Measurements from ENCODE around the gene MPP1. TPM values are rescaled to one million over a fixed set of nuclear protein-coding genes. Genes with fewer than 3 reads are reported as not detected.

MPP1 gene
- total and polyA plus RNA-seq, 9 of the 15 experiments (the other 6 are each of a cell fraction or from before 2014, with no cell fraction given), result 227 to 395 (median 283) TPM

GRCh38 chrX:154751669-154752271 lies 53.5 kb downstream of the MPP1 start (continued):
- TF ChIP-seq CREM (IDR thresholded peaks at IDR 0.05; ENCODE audit: low read depth) (peak; percentile 79), RFX1 (IDR thresholded peaks at IDR 0.05) (no peak), ZNF224 (CRISPR knock-in tag; IDR thresholded peaks at IDR 0.05) (no peak), ATF1 (CRISPR knock-in tag; IDR thresholded peaks at IDR 0.05) (no peak), ATF1 (tag; IDR thresholded peaks at IDR 0.05) (peak; percentile 76), CBX3 (IDR thresholded peaks at IDR 0.05; ENCODE audit: borderline replicate concordance in 1 of 2, low read length in 2 of 2) (no peak), ZNF140 (CRISPR knock-in tag; IDR thresholded peaks at IDR 0.05) (no peak), HNRNPUL1 (IDR thresholded peaks at IDR 0.05; ENCODE audit: low read length) (no peak), COPS2 (conservative IDR thresholded peaks at IDR 0.05) (no peak), SNRNP70 (optimal IDR thresholded peaks at IDR 0.05; ENCODE audit: low read depth, low read length) (no peak), MAZ (CRISPR knock-in tag; conservative IDR thresholded peaks at IDR 0.05 in 1 of 2, IDR thresholded peaks at IDR 0.05 in 1 of 2) (no peak), ZNF134 (CRISPR knock-in tag; conservative IDR thresholded peaks at IDR 0.05) (no peak), JUNB (CRISPR knock-in tag; conservative IDR thresholded peaks at IDR 0.05) (no peak), BCLAF1 (IDR thresholded peaks at IDR 0.05; ENCODE audit: borderline replicate concordance in 1 of 2, control insufficient read depth in 1 of 2, low read depth in 2 of 2, low read length in 1 of 2) (no peak), KLF10 (CRISPR knock-in tag; IDR thresholded peaks at IDR 0.05) (no peak), ZNF212 (CRISPR knock-in tag; IDR thresholded peaks at IDR 0.05) (no peak), NR1H2 (CRISPR knock-in tag; IDR thresholded peaks at IDR 0.05) (no peak), DACH1 (IDR thresholded peaks at IDR 0.05; ENCODE audit: partially characterized antibody) (no peak), ZNF75A (CRISPR knock-in tag; IDR thresholded peaks at IDR 0.05) (no peak), ZKSCAN3 (CRISPR knock-in tag; IDR thresholded peaks at IDR 0.05) (no peak), CHAMP1 (IDR thresholded peaks at IDR 0.05) (no peak), SMARCC2 (IDR thresholded peaks at IDR 0.05; ENCODE audit: low read depth) (peak; percentile 57; the same call in 1 of the 2 replicates), E2F3 (CRISPR knock-in tag; IDR thresholded peaks at IDR 0.05) (no peak), SMARCA4 (IDR thresholded peaks at IDR 0.05) (peak; percentile 76), KLF1 (tag; IDR thresholded peaks at IDR 0.05) (no peak), MTA3 (IDR thresholded peaks at IDR 0.05; ENCODE audit: borderline replicate concordance) (no peak), ILK (tag; IDR thresholded peaks at IDR 0.05; ENCODE audit: borderline replicate concordance, low read depth) (no peak), FOXP1 (CRISPR knock-in tag; IDR thresholded peaks at IDR 0.05) (no peak)
